Body of pancreas (tissue), 4 donors: ENCODE data around the gene AFF2. TPM values are rescaled to one million over a fixed set of nuclear protein-coding genes. Genes with fewer than 3 reads are reported as not detected.

Experiments
- ATAC-seq: fragments of 150-250 bp; one replicate; pipeline ENCODE4 v1.9.1; 2016
- DNase-seq, 4 donors: peaks; one replicate each; pipeline ENCODE4 v3.0.0-alpha.2; 2019
- H3K27ac ChIP-seq, 4 donors: fragments of 200-600 bp; sonication (generic); 1 replicate in 3 of 4; 2 replicates in 1 of 4; pipeline versions ENCODE4 v1.5.1 to v1.6.1; 2016 to 2019; ENCODE audit warnings: mild to moderate bottlenecking in 1 of 4, mixed read lengths in 1 of 4, moderate library complexity in 1 of 4
- H3K27me3 ChIP-seq, 2 donors: fragments of 200-600 bp; sonication (generic); one replicate each; pipeline ENCODE4 v1.6.0; 2016; ENCODE audit warnings: mild to moderate bottlenecking in 1 of 2
- H3K36me3 ChIP-seq, 2 donors: fragments of 200-600 bp; sonication (generic); replicated peaks in 1 of 2; 2 replicates each; pipeline ENCODE4 v1.5.1; 2016; ENCODE audit warnings: low read depth in 2 of 2; ENCODE audit not compliant: insufficient read depth in 1 of 2
- H3K4me1 ChIP-seq: fragments of 200-600 bp; sonication (generic); one replicate; pipeline ENCODE4 v1.6.0; 2016
- H3K4me3 ChIP-seq, 2 donors: fragments of 200-600 bp; sonication (generic); 1 replicate in 1 of 2; 2 replicates in 1 of 2; pipeline ENCODE4 v1.5.1; 2016 to 2019
- H3K9me3 ChIP-seq, 3 donors: fragments of 200-600 bp; sonication (generic); 1 replicate in 2 of 3; 2 replicates in 1 of 3; pipeline ENCODE4 v1.5.1; 2016
- CTCF ChIP-seq, 7 experiments: fragments of 450-650 bp in 4 of 7; fragments of 200-600 bp in 3 of 7; sonication (generic) in 3 of 7; IDR thresholded peaks; one replicate each; pipeline ENCODE4 v1.5.1; 2016 to 2019; ENCODE audit warnings: antibody characterized with exemption in 7 of 7
- POLR2A ChIP-seq, 3 donors: fragments of 450-650 bp; IDR thresholded peaks; one replicate each; pipeline ENCODE4 v1.6.1; 2016; ENCODE audit warnings: antibody characterized with exemption in 3 of 3, mild to moderate bottlenecking in 2 of 3
- WGBS, 2 donors: methylation state at CpG; one replicate each; pipeline ENCODE4 v1.1.5; 2017; 5-methylcytosine and 5-hydroxymethylcytosine counted together
- intact Hi-C: fragments of 100-400 bp; cut with DNase I; formaldehyde crosslinking; loops from one replicate; pipeline ENCODE4 v1.15.1; 2023
- total RNA-seq, 2 donors: library from RNA; depleted of rRNA; stranded (reverse); fragments of >200 nt; gene quantifications; one replicate each; pipeline ENCODE4 v1.1.0, GENCODE V29; 2016

The AFF2 gene
- total RNA-seq, 2 donors from 2014 or later, result 0.99 to 2.1 TPM

- no peak for ATAC-seq
- Histone ChIP-seq H3K9me3 (no peaks in the 10 kb centered on the region), H3K27ac (no peak overlapping the region), H3K4me3 (no peak overlapping the region), H3K4me1 (no peaks in the 10 kb centered on the region), H3K27me3 (no peaks in the 10 kb centered on the region), H3K36me3 (no peaks in the 10 kb centered on the region)
- 22 to 27% methylated on average over 7 of the region's 7 CpGs for WGBS, 2 donors
- TF ChIP-seq POLR2A (IDR thresholded peaks at IDR 0.05) (no peak), CTCF (IDR thresholded peaks at IDR 0.05) (no peak)
- intact Hi-C loops, result no loop called here
- DNase-seq, result no peak
Measured at GRCh38 chrX:148755111-148755510, 254.7 kb downstream of the AFF2 start.

GRCh38 chrX:148763896-148764295 lies 263.5 kb downstream of the AFF2 start:
- Histone ChIP-seq H3K27ac (no peak overlapping the region), H3K4me1 (no peaks in the 10 kb centered on the region), H3K36me3 (no peaks in the 10 kb centered on the region), H3K4me3 (no peak overlapping the region), H3K27me3 (no peaks in the 10 kb centered on the region), H3K9me3 (no peaks in the 10 kb centered on the region)
- TF ChIP-seq CTCF (IDR thresholded peaks at IDR 0.05), result no peak
- TF ChIP-seq POLR2A (IDR thresholded peaks at IDR 0.05), result no peak
- DNase-seq, result no peak
- 55 to 64% methylated on average over 2 of the region's 2 CpGs for WGBS, 2 donors
- intact Hi-C loops, result no loop called here
- no peak for ATAC-seq

GRCh38 chrX:148768296-148768695 lies 267.9 kb downstream of the AFF2 start:
- DNase-seq (no peak), ATAC-seq (no peak)
- H3K36me3 ChIP-seq, result no peaks in the 10 kb centered on the region
- H3K4me3 ChIP-seq, result no peak overlapping the region
- intact Hi-C loops, result no loop called here
- no peak overlapping the region for H3K27ac ChIP-seq
- H3K4me1 ChIP-seq, result no peaks in the 10 kb centered on the region
- TF ChIP-seq CTCF (IDR thresholded peaks at IDR 0.05) (no peak), POLR2A (IDR thresholded peaks at IDR 0.05) (no peak)
- 42 to 50% methylated on average over 3 of the region's 3 CpGs for WGBS, 2 donors
- no peaks in the 10 kb centered on the region for H3K9me3 ChIP-seq
- H3K27me3 ChIP-seq, result no peaks in the 10 kb centered on the region

GRCh38 chrX:148771440-148771839 lies 271.0 kb downstream of the AFF2 start:
- TF ChIP-seq POLR2A (IDR thresholded peaks at IDR 0.05) (no peak), CTCF (IDR thresholded peaks at IDR 0.05) (no peak)
- Histone ChIP-seq H3K36me3 (no peaks in the 10 kb centered on the region), H3K4me1 (no peaks in the 10 kb centered on the region), H3K9me3 (no peaks in the 10 kb centered on the region), H3K27me3 (no peaks in the 10 kb centered on the region), H3K4me3 (no peak overlapping the region), H3K27ac (no peak overlapping the region)
- intact Hi-C loops, result no loop called here
- ATAC-seq (no peak), DNase-seq (no peak)

- no peak overlapping the region for H3K4me3 ChIP-seq
- H3K4me1 ChIP-seq, result no peaks in the 10 kb centered on the region
- no peak for DNase-seq
- no peaks in the 10 kb centered on the region for H3K9me3 ChIP-seq
- WGBS, 2 donors, result 58 to 65% methylated on average over 4 of the region's 4 CpGs
- intact Hi-C loops, result no loop called here
- TF ChIP-seq CTCF (IDR thresholded peaks at IDR 0.05) (no peak), POLR2A (IDR thresholded peaks at IDR 0.05) (no peak)
- ATAC-seq, result no peak
- H3K27ac ChIP-seq, result no peak overlapping the region
- H3K27me3 ChIP-seq, result no peaks in the 10 kb centered on the region
- no peaks in the 10 kb centered on the region for H3K36me3 ChIP-seq
Measured at GRCh38 chrX:148774276-148774675, 273.9 kb downstream of the AFF2 start.
